ENCODE results near the gene JUND. TPM values are rescaled to one million over a fixed set of nuclear protein-coding genes. Genes with fewer than 3 reads are reported as not detected.

Gene JUND
- total RNA-seq, 1 experiment from 2014 or later = 103 TPM

DNA sequence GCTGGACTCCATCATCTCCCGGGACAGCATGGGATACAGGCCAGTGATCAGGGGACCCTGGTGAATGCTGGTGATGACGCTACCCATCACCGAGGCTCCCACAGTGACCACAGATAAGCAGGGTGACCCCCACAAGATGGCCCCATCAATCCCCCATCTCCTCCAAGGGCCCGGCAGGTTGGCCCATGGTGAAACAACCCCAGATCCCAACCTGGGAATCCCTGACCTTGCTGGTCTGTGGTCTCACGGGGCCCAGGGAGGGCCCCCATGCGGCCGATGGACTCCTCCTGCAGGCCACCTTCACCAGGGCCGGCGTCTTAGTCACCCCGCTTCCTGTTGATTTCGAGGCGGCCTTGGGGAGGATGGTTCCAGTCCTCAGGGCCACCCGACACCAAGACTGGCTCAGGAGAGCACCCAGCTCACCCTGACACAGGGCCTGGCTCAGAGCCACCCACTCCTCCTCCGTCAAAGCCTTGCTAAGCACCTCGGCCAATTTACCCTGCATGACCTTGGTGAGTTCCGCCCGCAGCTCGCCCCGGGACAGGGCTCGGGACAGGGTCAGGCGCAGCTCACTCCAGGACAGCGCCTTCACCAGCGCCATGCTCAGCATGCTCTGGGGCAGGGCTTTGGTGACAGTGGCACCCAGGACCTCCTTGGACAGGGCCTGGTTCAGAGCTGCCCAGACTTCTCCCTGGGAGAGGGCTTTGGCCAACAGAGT is 17.1 kb downstream of the JUND start:
- H4K91ac ChIP-seq (ENCODE audit: insufficient read length, low read depth, low read length) = no peak overlapping the region
- no peak overlapping the region for H3K27ac Mint-ChIP-seq
- H3K4ac ChIP-seq (ENCODE audit: low read depth, low read length) = no peak overlapping the region
- no peaks in the 10 kb centered on the region; a peak in 2 of 5 replicates for H3K9me3 Mint-ChIP-seq
- H3K23ac ChIP-seq (ENCODE audit: insufficient read length, low read depth, low read length) = no peak overlapping the region
- no peak overlapping the region for H4K5ac ChIP-seq (ENCODE audit: insufficient read length, low read depth, low read length)
- no peak overlapping the region for H2BK15ac ChIP-seq (ENCODE audit: low read depth, low read length)
- H2BK12ac ChIP-seq (ENCODE audit: insufficient read length, low read depth, low read length) = no peak overlapping the region
- H3K4me1 Mint-ChIP-seq = no peaks in the 10 kb centered on the region
- TF ChIP-seq CTCF (conservative IDR thresholded peaks at IDR 0.05) = no peak
- no peak overlapping the region for H2BK5ac ChIP-seq (ENCODE audit: insufficient read length, low read length)
- H3K27me3 Mint-ChIP-seq (ENCODE audit: low read depth) = peaks cover 13% of the 10 kb centered on the region
- no peaks in the 10 kb centered on the region for H3K79me2 ChIP-seq (ENCODE audit: insufficient read depth, low read length)
- no peak overlapping the region for H4K8ac ChIP-seq (replicated peaks; ENCODE audit: insufficient read length, low read depth, low read length)
- H3K36me3 Mint-ChIP-seq (ENCODE audit: insufficient read depth in 1 of 3, low read depth in 3 of 3) = peaks cover 2 to 20% (median 5%) of the 10 kb centered on the region in 3 experiments; a peak in 4 of 7 replicates
- DNase-seq = no peak
- H2BK20ac ChIP-seq (ENCODE audit: low read depth, low read length, poor library complexity, severe bottlenecking) = no peak overlapping the region
- no CpG with 5 or more reads among the region's 23 CpGs for WGBS (ENCODE audit: extremely low coverage, insufficient read length, low lambda C conversion rate)
- H3T11ph ChIP-seq (ENCODE audit: low read length) = no peak overlapping the region
- H2AK5ac ChIP-seq (ENCODE audit: insufficient read length, low read length) = no peak overlapping the region
- H3K4me1 ChIP-seq (ENCODE audit: insufficient read depth, low read length) = no peaks in the 10 kb centered on the region
- H3K27ac ChIP-seq (ENCODE audit: insufficient read length, low read depth, low read length) = no peak overlapping the region
- no peak overlapping the region for H3K4me2 ChIP-seq (ENCODE audit: insufficient read depth, insufficient read length, low read length)
- no peak overlapping the region for H2AFZ ChIP-seq (ENCODE audit: low read length)
- H3K9me3 ChIP-seq (ENCODE audit: control insufficient read depth, low read depth, low read length) = no peaks in the 10 kb centered on the region
- no peaks in the 10 kb centered on the region for H3K23me2 ChIP-seq (ENCODE audit: insufficient read length, low read depth, low read length, poor library complexity, severe bottlenecking)
- no peak overlapping the region for H3K9ac ChIP-seq (ENCODE audit: extremely low read depth, insufficient read length, low read length)
- H3K79me1 ChIP-seq (ENCODE audit: insufficient read depth, low read depth, low read length, poor library complexity, severe bottlenecking) = no peaks in the 10 kb centered on the region
- H3K27me3 ChIP-seq (ENCODE audit: insufficient read depth, low read length) = no peaks in the 10 kb centered on the region
- H3K18ac ChIP-seq (ENCODE audit: insufficient read length, low read depth, low read length) = no peak overlapping the region
- H3K4me3 Mint-ChIP-seq = no peak overlapping the region
- no peak overlapping the region for H3K56ac ChIP-seq (ENCODE audit: insufficient read length, low read depth, low read length)
- H3K14ac ChIP-seq (ENCODE audit: insufficient read depth, low read length) = no peak overlapping the region
- H4K20me1 ChIP-seq (ENCODE audit: control insufficient read depth, insufficient read depth, insufficient read length) = no peaks in the 10 kb centered on the region
- no peak overlapping the region for H2BK120ac ChIP-seq (ENCODE audit: low read depth, low read length, poor library complexity, severe bottlenecking)

All from H9 (cell line).